ENCODE measurements around the gene OR1A1.
"Not testable (repeated sequence)": the region's sequence is repeated elsewhere in the genome, so short reads cannot be mapped to it uniquely, and the experiment has no call there.

OR1A1 gene

GRCh38 chr17:3221850-3222249, 14.4 kb downstream of the OR1A1 start:
- H3K4me3 ChIP-seq (ENCODE audit: low read length), result no peak overlapping the region
- TF ChIP-seq CTCF (conservative IDR thresholded peaks at IDR 0.05; ENCODE audit: low read length), result no peak
- no peak for DNase-seq (ENCODE audit: low read depth)

- TF ChIP-seq CTCF (conservative IDR thresholded peaks at IDR 0.05; ENCODE audit: low read length), result no peak
- no peak for DNase-seq (ENCODE audit: low read depth)
- H3K4me3 ChIP-seq (ENCODE audit: low read length), result no peak overlapping the region
Measured at GRCh38 chr17:3222505-3222904, 15.0 kb downstream of the OR1A1 start.

GRCh38 chr17:3224721-3225352, 17.4 kb downstream of the OR1A1 start:
- H3K4me3 ChIP-seq (ENCODE audit: low read length); DNase-seq (ENCODE audit: low read depth): not testable (repeated sequence)

GRCh38 chr17:3232300-3232699, 24.8 kb downstream of the OR1A1 start:
- not testable (repeated sequence) for DNase-seq (ENCODE audit: low read depth); H3K4me3 ChIP-seq (ENCODE audit: low read length)

GRCh38 chr17:3238685-3239084, 31.2 kb downstream of the OR1A1 start:
- H3K4me3 ChIP-seq (ENCODE audit: low read length); DNase-seq (ENCODE audit: low read depth): not testable (repeated sequence)

GRCh38 chr17:3241044-3241443, 33.6 kb downstream of the OR1A1 start:
- DNase-seq (ENCODE audit: low read depth); H3K4me3 ChIP-seq (ENCODE audit: low read length): not testable (repeated sequence)

- not testable (repeated sequence) for H3K4me3 ChIP-seq (ENCODE audit: low read length); DNase-seq (ENCODE audit: low read depth)
Measured at GRCh38 chr17:3244841-3245240, 37.4 kb downstream of the OR1A1 start.

GRCh38 chr17:3249013-3249412, 41.5 kb downstream of the OR1A1 start:
- not testable (repeated sequence) for H3K4me3 ChIP-seq (ENCODE audit: low read length); DNase-seq (ENCODE audit: low read depth)

- no peak overlapping the region for H3K4me3 ChIP-seq (ENCODE audit: low read length)
- no peak for DNase-seq (ENCODE audit: low read depth)
- TF ChIP-seq CTCF (conservative IDR thresholded peaks at IDR 0.05; ENCODE audit: low read length), result no peak
Measured at GRCh38 chr17:3256575-3256974, 49.1 kb downstream of the OR1A1 start.

GRCh38 chr17:3260163-3260562, 52.7 kb downstream of the OR1A1 start:
- TF ChIP-seq CTCF (conservative IDR thresholded peaks at IDR 0.05; ENCODE audit: low read length), result no peak
- no peak overlapping the region for H3K4me3 ChIP-seq (ENCODE audit: low read length)
- DNase-seq (ENCODE audit: low read depth), result no peak

GRCh38 chr17:3260600-3260999, 53.1 kb downstream of the OR1A1 start:
- DNase-seq (ENCODE audit: low read depth), result no peak
- no peak overlapping the region for H3K4me3 ChIP-seq (ENCODE audit: low read length)
- TF ChIP-seq CTCF (conservative IDR thresholded peaks at IDR 0.05; ENCODE audit: low read length), result no peak
